DOHH2 (cell line): ENCODE measurements around the gene LRMDA.

Experiments used
- CTCF ChIP-seq: fragments of 200-600 bp; sonication (generic); IDR thresholded peaks from one replicate; pipeline ENCODE4 v1.5.1; 2014; ENCODE audit warnings: antibody characterized with exemption, mild to moderate bottlenecking, low read depth, low read length; ENCODE audit not compliant: poor library complexity, severe bottlenecking
- EZH2phosphoT487 ChIP-seq: fragments of 200-600 bp; sonication (generic); IDR thresholded peaks from 2 replicates; pipeline ENCODE4 v1.6.1; 2017; ENCODE audit warnings: borderline replicate concordance, mild to moderate bottlenecking, antibody characterized with exemption, low read length, moderate library complexity, mixed read lengths

GRCh38 chr10:75582102-75582501 lies 150.7 kb downstream of the LRMDA start:
- TF ChIP-seq CTCF = no peak
- TF ChIP-seq EZH2phosphoT487 = no peak
